Posterior cingulate gyrus (tissue), 11 donors: Measurements from ENCODE around the gene DDX53.

Experiments
- DNase-seq, 10 donors: peaks; one replicate each; pipeline versions ENCODE4 v3.0.0 to v3.0.0-alpha.2; 2020 to 2021; ENCODE audit warnings: mixed read lengths in 3 of 10
- intact Hi-C: fragments of 100-400 bp; cut with DNase I; formaldehyde crosslinking; loops from one replicate; pipeline ENCODE4 v1.15.1; 2023

The DDX53 gene

DNA sequence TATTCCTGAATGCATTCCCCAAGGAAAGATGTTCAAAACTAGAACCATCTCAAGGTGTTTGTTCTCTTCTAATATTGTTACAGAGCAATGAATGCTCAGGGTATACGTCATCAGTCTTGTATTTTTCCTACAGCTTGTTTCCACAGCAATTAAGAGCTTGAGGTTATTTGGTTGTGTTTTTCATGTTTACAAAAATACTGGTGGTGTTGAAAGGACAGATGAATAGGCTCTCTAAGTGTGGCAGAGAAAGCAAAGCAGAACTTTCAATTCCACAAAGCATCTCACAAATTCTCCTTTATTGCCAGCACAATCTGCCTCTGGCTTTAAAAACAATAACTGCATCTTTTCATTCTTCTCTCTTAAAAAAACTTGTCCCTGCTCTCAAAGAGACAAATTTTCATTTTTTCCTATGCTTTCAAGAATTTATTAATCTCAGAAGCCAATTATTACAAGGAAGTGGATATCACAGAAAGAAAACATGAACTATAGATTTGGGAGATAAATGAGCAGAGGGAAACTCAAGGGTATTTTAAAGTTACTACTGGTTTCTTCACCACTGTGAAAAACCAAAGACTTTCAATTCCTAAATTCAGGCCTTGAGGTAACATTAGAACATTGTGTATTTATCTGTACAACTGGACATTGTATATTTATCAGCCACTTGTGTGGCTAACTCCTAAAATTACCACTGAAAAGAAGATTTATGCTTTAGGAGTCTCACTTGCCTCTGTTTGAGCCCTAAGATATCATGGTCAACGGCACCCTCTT is 49.2 kb downstream of the DDX53 start:
- DNase-seq = no peak
- intact Hi-C loops = no loop called here

DNA sequence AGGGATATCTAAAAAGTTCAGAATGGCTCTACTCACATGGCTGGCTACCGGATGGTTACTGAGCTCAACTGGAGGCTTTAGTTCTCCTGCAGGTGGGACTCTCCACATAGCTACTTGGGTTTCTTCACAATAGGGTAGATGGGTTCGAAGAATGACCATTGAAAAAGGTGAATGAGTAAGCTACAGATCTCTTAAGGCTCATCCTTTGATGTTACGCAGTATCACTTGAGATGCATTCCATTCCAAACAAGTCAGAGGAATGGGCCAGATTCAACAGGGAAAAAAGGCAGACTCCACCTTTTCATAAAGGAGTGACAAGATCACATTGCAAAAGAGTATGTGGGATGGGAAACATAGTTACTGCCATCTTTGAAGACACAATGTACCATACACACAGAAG is 52.6 kb downstream of the DDX53 start:
- no peak for DNase-seq
- intact Hi-C loops = no loop called here
